Measurements from ENCODE around the gene SEC14L5. TPM values are rescaled to one million over a fixed set of nuclear protein-coding genes. Genes with fewer than 3 reads are reported as not detected.

Gene SEC14L5
- total and polyA plus RNA-seq, 9 donors: 0.11 to 1.5 (median 0.38) TPM

GRCh38 chr16:4989391-4990006, 31.4 kb downstream of the SEC14L5 start:
- TF ChIP-seq POLR2A (IDR thresholded peaks at IDR 0.05) (no peak), EP300 (IDR thresholded peaks at IDR 0.05) (no peak)
- TF ChIP-seq, protein P1, sequence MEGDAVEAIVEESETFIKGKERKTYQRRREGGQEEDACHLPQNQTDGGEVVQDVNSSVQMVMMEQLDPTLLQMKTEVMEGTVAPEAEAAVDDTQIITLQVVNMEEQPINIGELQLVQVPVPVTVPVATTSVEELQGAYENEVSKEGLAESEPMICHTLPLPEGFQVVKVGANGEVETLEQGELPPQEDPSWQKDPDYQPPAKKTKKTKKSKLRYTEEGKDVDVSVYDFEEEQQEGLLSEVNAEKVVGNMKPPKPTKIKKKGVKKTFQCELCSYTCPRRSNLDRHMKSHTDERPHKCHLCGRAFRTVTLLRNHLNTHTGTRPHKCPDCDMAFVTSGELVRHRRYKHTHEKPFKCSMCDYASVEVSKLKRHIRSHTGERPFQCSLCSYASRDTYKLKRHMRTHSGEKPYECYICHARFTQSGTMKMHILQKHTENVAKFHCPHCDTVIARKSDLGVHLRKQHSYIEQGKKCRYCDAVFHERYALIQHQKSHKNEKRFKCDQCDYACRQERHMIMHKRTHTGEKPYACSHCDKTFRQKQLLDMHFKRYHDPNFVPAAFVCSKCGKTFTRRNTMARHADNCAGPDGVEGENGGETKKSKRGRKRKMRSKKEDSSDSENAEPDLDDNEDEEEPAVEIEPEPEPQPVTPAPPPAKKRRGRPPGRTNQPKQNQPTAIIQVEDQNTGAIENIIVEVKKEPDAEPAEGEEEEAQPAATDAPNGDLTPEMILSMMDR (IDR thresholded peaks at IDR 0.05): no peak
- H3K27me3 ChIP-seq: no peaks in the 10 kb centered on the region
- WGBS, 3 donors: 79 to 84% (median 83%) methylated on average over 9 of the region's 9 CpGs
- DNase-seq: no peak
- no peaks in the 10 kb centered on the region for H3K9me3 ChIP-seq
- H3K36me3 ChIP-seq: no peaks in the 10 kb centered on the region
- H3K4me3 ChIP-seq: no peak overlapping the region
- intact Hi-C loops (cut with DNase I): no loop called here
- H3K4me1 ChIP-seq (ENCODE audit: insufficient read depth): no peaks in the 10 kb centered on the region
- H3K27ac ChIP-seq: no peak overlapping the region

GRCh38 chr16:4990415-4990814, 32.3 kb downstream of the SEC14L5 start:
- Histone ChIP-seq H3K4me3 (no peak overlapping the region), H3K36me3 (no peaks in the 10 kb centered on the region), H3K4me1 (ENCODE audit: insufficient read depth) (no peaks in the 10 kb centered on the region), H3K27me3 (no peaks in the 10 kb centered on the region), H3K9me3 (no peaks in the 10 kb centered on the region), H3K27ac (no peak overlapping the region)
- intact Hi-C loops (cut with DNase I): no loop called here
- WGBS, 3 donors: 75 to 85% (median 79%) methylated on average over 8 of the region's 8 CpGs
- TF ChIP-seq, protein P1 (IDR thresholded peaks at IDR 0.05): no peak
- TF ChIP-seq EP300 (IDR thresholded peaks at IDR 0.05): no peak
- no peak for TF ChIP-seq POLR2A (IDR thresholded peaks at IDR 0.05)
- no peak for DNase-seq

DNA sequence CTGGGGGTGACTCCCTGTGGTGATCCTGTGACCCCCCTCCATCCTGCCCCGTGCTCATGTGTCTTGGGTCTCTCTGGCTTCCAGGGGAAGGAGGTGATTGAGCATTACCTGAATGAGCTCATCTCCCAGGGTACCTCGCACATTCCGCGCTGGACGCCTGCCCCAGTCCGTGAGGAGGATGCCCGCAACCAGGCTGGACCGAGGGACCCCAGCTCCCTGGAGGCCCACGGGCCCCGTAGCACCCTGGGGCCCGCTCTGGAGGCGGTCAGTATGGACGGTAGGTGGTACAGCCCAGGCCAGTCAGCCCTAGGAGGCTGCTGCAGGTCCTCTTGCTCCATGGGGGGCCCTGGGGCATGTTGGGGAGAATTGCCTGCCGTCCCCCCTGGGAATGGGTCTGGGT, 33.6 kb downstream of the SEC14L5 start:
- Histone ChIP-seq H3K36me3 (no peaks in the 10 kb centered on the region), H3K27me3 (no peaks in the 10 kb centered on the region), H3K9me3 (no peaks in the 10 kb centered on the region), H3K4me3 (no peak overlapping the region), H3K4me1 (ENCODE audit: insufficient read depth) (no peaks in the 10 kb centered on the region), H3K27ac (no peak overlapping the region)
- TF ChIP-seq POLR2A (IDR thresholded peaks at IDR 0.05) (no peak), EP300 (IDR thresholded peaks at IDR 0.05) (no peak)
- TF ChIP-seq, protein P1 (IDR thresholded peaks at IDR 0.05): no peak
- WGBS, 3 donors: 84 to 92% (median 89%) methylated on average over 14 of the region's 14 CpGs
- intact Hi-C loops (cut with DNase I): no loop called here
- no peak for DNase-seq

DNA sequence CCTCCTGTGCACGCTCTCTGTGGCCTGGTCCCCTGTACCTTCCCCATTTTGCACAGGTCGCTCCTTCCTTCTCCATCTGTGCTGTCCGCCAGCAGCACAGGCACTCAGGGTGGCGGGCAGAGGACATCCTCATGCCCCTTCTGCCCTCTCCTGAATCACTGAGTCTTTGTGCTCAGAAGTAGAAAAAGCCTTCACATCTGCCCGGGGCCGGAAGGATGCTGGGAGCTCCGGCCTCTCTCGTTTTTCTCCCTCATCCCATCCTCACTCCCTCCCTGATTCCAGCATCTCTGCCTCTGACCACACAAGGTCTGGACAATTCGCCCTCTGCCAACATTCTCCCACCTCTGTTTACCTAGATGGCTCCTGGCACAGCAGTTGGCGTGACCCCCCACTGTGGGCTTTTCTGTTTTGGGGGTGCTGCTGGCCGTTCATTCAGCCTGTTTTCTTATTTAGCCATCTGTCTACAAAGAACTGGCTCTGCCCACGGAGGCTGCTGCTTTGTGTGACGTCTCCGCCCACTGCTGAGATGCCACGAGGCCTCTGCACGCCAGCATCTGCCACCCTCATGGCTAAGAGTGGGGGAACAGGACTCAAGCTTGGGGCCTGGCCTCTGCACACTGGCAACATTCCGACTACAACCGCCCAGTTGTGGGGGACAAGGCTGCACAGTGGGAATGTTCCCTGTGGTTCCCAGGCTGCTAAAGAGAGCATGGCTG, 36.7 kb downstream of the SEC14L5 start:
- no peaks in the 10 kb centered on the region for H3K27me3 ChIP-seq
- DNase-seq: no peak
- H3K4me3 ChIP-seq: no peak overlapping the region
- intact Hi-C loops (cut with DNase I): no loop called here
- no peaks in the 10 kb centered on the region for H3K4me1 ChIP-seq (ENCODE audit: insufficient read depth)
- no peaks in the 10 kb centered on the region for H3K36me3 ChIP-seq
- no peaks in the 10 kb centered on the region for H3K9me3 ChIP-seq
- TF ChIP-seq POLR2A (IDR thresholded peaks at IDR 0.05): no peak
- TF ChIP-seq, protein P1 (IDR thresholded peaks at IDR 0.05): no peak
- TF ChIP-seq EP300 (IDR thresholded peaks at IDR 0.05): no peak
- no peak overlapping the region for H3K27ac ChIP-seq
- WGBS, 3 donors: 69 to 74% (median 71%) methylated on average over 17 to 18 of the region's 18 CpGs

All from ovary (tissue), 9 donors.